GM21717 (cell line): ENCODE measurements around the gene SLC13A4.
"Not testable (repeated sequence)": the region's sequence is repeated elsewhere in the genome, so short reads cannot be mapped to it uniquely, and the experiment has no call there.

Experiments
- ATAC-seq: cut with Tn5 transposase; IDR thresholded peaks from one replicate; pipeline ENCODE4 v1.9.1; 2021; ENCODE audit warnings: mild to moderate bottlenecking, moderate library complexity; ENCODE audit not compliant: unreplicated experiment

Gene SLC13A4, protein sequence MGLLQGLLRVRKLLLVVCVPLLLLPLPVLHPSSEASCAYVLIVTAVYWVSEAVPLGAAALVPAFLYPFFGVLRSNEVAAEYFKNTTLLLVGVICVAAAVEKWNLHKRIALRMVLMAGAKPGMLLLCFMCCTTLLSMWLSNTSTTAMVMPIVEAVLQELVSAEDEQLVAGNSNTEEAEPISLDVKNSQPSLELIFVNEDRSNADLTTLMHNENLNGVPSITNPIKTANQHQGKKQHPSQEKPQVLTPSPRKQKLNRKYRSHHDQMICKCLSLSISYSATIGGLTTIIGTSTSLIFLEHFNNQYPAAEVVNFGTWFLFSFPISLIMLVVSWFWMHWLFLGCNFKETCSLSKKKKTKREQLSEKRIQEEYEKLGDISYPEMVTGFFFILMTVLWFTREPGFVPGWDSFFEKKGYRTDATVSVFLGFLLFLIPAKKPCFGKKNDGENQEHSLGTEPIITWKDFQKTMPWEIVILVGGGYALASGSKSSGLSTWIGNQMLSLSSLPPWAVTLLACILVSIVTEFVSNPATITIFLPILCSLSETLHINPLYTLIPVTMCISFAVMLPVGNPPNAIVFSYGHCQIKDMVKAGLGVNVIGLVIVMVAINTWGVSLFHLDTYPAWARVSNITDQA

DNA sequence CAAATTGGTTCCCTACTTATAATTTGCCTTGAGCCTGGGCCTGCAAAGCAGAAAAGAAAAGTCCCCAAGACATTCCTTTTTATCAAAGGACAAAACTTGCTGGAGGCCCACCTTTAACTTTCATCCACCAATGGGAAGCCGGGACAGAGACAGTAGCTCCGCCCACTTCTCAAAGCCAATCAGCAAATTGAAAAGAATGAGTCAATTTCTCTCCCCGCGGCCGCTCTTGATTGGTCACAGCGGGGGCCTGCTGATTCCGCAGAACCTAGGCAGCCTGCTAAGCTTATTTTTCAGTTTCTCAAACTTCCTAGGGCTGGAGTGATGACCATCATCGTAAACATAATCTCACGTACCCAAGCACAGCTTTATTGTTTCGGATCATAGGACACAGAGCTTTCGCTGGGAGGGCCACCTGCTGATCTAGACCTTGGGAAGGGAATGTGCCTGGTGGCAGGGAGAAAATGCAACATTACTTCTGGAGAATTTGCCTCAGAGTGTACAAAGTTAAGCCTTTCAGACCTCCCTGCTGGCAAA is at the start of gene SLC13A4:
TSS of gene SLC13A4 (minus strand) at position 51 of the 534 bp plus-strand sequence. CDS start 690 bp downstream, outside the sequence.
- no peak for ATAC-seq

DNA sequence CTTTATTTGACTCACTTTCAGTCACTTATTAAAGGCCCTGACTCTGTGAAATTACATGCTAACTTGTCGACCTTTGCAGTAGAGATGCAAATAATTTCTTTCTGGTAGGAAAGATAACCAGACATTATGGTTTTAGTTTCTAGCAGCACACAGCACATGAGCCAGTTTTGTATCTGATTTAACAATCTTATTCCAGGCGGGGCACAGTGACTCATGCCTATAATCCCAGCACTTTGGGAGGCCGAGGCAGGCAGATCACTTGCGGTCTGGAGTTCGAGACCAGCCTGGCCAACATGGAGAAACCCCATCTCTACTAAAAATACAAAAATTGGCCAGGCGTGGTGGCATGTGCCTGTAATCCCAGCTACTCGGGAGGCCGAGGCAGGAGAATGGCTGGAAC is 47.9 kb upstream of the SLC13A4 start:
- not testable (repeated sequence) for ATAC-seq

DNA sequence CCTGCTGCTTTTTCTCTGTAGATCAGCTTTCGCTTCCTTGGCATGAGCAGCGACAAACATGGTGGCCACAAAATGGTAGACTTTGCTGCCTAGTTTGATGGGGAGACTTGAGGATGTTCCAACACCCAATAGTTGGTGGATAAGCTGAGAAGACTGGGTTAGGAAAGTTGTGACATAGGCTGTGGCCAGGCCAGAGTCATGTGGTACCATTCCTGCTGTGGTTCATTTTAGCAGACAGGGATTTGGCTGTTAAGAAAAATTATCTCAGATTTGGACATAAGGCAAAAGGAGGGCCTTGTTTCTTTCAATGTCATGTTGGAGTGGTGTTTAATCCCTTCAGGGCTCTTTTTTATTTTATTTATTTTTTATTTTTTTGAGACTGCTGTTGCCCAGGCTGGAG is 47.2 kb upstream of the SLC13A4 start:
- no peak for ATAC-seq

DNA sequence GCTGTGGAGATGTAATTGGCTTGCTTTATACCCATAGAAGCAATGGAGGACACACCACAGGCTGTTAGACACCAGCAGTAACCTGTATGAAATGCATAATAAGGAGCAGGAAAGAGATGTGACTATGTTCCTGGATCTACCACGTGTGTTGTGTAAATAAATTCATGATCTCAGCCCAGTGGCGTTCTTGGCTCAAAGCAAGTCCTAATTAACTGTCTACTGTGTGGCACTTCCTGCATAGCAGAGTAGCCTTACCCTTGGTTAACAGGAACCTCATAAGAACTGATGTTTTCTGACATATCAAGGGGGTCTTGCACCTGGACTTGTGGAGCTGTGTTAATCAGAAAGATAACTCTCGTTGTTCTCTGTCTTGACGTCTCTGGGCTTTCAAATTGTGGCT is 46.3 kb upstream of the SLC13A4 start:
- no peak for ATAC-seq

DNA sequence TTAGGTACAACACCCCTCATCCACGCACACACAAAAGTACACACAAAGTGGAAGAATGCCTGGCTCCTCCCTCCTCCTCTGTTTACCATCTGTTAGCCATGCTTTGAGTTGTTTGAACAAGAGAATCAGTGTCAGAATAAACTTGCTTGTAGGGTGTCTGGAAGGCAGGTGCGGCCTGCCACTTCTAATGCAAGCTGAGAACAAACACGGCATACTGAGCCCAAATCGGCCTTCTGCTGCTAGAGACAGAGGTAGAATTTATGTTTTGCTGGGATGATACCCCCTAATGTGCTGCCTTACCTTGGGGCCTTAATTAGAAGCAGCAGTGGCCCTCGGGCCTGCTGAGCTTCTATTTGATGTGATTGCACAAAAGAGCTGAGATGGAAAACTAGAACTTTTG is 45.5 kb upstream of the SLC13A4 start:
- no peak for ATAC-seq

DNA sequence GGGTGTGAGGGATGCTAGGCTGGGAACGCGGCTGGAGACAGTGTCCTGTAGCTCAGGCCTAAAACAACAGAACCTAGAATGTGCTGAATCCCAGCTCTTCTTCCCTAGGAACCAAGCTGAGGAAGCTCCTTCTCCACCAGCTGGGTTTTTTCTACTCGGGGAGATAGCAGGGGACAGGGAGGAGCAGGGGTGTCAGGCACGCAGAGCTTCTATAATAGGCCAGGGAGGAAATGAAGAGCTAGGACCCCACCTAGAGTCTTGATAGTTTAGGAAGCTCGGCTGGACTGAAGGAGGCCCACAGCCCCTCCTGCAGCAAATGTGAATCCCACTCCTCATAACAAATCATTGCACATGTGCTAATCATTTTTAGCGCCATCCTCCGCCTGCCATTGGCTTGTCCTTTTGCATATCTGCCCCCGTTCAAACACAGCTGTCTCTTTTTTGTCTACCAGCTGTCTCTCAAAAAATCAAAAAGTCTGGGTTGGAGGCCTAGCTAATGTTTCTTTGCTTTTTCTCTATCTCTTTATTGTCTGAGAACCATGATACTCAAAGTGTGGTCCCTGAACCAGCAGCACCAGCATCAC is 44.7 kb upstream of the SLC13A4 start:
- no peak for ATAC-seq

DNA sequence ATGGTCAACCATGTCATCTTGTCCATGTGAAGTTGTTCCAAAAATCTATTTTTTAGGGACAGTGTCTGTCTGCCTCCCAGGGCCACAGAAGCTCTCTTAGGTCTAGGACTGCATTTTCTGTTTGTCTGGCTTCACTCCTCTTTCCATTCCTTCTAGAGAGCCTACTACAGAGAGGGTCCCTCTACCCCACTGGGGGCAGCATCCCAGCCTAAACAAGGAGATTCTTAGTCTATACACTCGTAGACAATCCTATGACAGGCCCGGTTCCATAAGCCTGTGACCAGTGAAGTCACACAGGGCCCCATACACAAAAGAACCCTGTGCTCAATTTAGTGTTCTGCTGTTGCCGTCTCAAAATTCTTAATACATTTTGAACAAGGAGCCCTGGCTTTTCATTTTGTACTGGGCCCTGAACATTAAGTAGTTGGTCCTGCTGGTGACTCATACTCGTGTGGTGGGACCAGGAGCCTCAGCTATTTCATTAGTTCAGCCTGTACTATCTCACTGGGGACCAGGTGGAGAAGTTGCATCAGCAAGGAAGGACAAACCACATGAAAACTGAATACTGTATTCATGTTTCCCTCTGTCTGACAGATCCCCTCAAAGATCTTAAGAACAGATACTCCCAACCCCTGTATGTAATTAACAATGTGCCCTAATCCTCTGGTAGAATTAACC is 44.1 kb upstream of the SLC13A4 start:
- no peak for ATAC-seq

DNA sequence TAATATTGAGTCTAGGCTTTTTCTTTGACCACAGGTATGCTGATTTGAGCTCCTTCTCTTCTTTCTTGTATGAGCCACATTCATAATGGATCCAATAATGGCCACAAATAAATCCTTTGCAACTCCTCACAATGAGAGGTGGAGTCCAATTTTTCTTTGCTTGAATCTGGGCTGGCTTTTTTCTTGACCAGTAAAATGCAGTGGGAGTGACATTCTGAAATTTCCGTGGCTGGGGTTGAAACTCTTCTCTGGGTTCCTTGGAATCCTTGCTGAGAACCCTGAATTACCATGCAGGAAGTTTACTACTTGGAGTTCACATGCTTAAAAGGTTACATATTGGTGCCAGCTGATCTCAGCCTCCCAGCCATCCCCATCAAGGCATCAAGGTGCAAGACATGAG is 43.1 kb upstream of the SLC13A4 start:
- no peak for ATAC-seq

DNA sequence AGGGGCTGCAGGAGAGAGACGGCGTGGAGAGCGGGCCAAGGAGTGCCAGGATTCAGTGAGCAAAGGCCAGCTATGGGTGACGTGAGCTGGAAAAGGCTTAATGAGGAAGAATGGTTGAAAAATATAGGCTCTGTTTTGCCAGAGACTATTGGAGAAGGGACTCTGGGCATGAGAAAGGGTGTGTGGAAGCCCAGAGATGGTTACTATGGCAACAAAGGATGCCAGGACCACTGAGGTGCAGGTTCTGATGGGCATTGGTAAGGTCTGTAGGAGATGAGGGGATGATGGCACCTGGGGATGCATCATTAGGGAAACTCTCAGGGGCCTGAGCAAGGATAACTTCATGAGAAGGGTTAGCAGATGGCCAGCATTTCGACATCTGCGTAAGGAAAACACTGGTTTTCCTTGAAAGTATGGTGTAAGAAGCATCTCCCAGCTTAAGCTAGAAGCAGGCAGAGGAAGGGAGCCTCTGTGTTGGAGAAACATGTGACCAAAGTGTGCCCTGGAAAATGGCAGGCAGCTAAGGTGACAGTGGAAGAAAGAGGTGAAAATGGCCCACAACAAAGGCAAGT is 42.2 kb upstream of the SLC13A4 start:
- no peak for ATAC-seq

DNA sequence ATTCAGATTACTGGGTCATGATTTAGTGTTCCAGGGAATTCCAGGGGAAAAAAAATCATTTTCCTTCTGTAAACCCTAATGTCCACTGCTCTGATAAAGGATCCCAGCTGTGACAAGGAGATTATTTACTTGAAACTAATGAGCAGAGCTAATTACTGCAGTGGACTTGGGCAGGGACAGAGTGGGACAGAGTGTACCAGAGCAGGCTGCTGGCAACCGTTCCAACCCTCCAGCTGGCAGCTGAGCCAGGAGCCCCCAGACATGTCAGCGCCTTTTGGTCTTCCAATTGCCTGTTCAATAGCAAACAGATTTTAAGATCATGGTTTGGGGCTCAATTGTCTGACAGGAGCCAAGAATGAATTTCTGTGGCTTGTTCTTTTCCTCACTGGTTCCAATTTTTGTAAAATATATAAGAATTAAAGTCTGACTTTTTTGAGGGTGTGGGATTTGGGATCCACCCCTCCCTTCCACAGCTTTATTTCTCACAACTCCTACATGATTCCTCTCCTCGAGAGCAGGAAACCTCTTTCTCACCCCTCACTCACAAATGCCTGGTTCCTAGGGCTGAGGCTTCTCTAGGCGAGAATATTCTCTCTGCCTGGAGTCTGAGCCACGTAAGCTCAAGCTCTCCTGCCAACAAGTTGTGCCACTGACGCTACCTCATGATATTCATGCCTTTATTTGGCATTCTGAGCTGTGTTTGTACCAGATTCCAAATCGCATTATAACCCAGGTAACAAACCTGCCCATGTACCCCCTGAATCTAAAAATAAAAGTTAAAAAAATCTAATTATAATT is 41.2 kb upstream of the SLC13A4 start:
- ATAC-seq, result no peak

DNA sequence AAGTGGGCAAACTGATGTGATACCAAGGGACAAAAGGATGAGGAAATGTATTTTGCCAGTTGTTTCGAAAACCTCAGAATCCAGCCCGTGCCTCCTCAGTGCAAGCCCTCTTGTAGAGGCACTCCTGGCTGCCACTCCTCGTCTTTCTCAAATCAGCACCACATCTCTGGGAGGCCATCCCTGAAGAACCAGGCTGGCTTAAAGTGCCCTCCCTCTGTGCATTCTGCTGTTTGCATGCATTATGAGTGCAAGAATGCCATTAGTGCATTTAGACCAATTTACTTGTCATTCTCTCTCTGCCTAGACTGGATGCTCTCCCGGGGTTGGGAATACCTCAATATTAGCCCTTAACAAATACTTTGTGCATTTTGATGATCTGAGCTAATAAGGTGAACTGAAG is 40.5 kb upstream of the SLC13A4 start:
- ATAC-seq, result no peak

DNA sequence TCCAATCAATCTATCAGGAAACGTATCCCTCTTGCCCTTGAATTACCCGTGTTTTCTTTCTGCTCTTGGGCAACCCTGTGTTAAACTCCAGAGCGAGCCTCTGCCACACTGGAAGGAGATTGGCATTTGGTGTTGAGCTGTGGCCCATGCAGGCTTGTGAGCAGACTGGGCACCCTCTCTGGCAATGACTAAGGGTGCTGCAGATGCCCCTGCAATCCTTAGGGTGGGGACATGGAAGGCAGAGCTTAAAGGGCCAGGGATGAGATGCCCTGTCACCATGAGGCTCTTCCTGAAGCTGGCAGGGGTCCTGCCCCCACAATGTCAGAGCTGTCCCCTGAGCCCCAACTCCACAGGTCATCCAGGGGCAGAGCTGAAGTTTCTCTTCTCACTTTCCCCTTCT is 40.1 kb upstream of the SLC13A4 start:
- no peak for ATAC-seq

DNA sequence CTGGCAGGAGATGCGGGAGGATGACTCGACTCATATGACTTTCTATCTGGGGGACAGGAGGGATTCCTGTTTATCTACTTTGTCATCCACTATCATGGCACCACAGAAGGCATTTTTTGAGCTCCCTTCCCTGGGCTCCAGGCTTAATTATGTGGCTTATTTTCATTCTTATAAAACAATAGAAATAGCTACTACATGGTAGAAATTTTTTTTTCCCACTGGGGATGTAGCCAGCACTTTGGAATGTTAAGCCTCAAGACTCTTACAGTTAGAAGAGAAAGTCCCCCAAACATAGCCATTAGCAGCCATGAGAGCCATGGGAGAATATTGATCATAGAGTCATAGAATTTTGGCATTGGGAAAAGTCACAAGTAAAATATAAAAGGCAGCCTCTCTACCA is 35.3 kb upstream of the SLC13A4 start:
- no peak for ATAC-seq

DNA sequence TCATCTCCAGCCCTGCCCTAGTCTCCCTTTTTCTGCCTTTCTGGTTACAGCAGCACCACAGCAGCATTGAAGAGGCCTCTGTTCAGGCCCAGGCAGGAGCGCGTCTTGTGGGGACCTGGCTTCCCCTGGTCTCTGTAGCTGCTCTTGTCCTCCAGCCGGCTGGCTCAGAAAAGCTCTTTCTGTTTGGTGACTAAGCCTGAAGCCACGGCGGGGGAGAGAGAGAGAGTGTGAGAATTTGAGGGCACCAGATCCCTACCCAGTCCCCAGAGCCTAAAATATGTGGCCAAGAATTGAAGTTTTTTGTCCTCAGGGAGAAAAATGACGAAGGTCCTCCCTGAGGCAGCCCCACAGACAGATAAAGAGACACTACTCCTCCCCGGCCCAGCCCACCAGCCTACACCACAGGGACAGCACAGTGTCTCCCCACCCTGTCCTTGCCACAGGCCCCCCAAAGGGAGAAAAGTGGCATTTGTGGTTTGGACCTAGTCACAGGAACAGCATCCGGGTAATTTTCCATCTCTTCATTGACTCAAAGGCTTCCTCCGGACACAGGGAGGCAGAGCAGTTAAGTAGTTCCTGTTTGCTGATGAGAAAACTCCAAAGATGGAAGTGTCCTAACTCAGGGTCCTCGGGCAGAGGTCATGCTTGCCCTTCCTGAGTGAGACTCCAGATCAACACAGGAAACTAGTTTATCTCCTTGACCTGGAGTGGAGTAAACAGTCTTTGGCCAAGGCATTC is 33.9 kb upstream of the SLC13A4 start:
- ATAC-seq, result no peak

DNA sequence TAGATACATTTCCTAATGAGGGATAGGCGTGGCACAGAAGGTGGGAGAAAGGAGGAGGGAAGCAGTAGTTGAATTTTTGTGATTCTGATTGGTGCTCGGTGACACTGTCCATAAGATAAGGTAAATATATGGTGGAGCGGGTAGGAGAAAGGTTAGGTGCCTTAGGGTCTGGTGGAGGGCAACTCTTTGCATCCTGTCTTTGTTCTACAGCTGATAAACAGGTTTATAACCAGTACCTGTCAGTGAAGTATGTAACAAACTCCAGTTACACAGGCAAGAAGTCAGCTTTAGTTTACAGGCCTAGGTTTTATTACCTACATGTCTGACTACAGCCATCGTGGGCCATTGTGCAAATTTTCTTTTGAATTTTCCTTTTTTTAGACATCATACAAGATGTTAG is 31.5 kb upstream of the SLC13A4 start:
- no peak for ATAC-seq

DNA sequence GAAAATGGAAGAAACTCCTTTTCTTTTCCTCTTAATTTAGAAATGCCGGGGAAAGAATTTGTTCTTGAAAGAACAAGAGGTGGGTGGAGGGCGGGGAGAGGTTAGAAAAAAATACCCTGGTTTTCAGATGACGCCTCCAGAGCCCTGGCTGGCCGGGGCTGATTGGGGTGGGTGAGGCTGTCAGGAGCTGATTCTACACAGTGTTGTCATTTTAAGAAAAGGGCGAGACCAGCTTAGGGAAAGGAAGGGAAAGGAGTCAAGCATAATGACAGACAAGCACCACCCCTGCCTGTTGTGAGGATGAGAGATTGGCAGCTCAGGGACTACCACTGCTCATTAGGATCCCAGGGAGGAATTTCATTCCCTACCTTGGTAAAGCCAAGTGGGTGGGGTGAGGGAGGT is 30.5 kb upstream of the SLC13A4 start:
- ATAC-seq, result no peak

DNA sequence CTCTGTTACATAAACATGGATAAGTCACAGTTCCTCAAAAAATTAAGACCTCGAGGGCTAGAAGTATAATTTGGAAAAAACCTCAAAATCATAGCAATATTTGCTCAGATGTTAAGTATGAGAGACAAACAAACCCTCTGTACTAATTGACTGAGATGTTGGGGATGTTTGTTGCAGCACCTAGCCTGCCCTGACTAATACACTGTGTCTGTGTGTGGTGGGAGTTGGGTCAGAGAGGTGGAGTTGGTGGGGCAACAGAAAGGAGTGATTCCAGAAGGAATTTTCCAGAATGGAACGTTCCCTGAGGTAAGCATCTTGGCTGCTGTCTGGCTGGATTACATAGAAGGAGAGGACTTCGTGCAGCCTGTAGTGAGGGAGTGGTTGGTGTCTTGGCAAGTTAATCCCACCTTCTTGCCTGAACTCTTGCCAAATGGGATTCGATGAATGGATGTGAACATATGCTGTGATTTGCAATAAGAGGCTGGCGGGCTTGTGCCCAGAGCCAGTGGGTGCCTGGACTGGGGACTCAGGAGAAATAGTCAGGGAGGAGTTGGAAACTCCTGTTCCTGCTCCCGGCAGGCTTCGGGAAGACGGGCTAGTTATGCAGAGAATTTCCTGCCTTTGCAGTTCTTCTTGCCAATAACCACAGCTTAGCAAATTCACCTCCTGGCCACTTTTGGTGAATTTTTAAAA is 29.9 kb upstream of the SLC13A4 start:
- no peak for ATAC-seq

DNA sequence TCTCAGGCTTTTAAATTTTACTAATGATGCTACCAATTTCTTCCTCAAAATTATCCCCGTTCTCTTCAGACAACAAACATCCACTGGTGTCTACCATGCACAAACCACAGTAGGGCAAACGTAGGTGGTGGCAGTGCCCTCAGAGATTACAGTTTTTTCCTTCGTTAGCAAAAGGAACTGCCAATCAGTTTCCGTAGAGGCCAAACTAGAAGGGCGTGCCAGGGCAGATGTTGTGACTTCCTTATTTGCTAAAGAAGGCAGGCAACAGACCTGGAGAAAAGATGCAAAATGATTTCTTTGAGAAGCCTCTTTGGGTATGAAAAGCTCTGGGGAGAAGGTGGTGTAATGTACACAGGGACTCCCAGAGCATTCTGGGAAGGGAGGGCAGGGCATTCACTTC is 28.2 kb upstream of the SLC13A4 start:
- ATAC-seq, result no peak

DNA sequence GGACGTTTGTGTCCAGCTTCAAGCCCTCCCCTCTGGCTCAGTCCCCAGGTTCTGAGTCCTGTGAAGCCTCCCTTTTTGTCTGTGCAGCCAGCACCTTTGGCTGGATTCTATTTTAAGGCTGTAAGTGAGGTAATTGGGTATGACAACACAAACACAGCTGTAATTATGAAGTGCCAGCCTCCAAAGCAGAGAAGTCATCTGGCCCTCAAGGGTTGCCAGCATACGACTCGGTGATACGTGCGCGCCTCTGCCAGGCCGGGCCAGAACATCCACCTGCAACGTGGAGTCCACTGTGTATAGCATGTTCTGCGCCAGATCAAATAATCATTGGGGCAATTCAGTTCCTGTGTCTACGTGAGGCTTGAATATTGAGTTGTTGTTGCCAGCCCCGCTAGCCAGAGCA is 27.4 kb upstream of the SLC13A4 start:
- no peak for ATAC-seq
